AG04450 (cell line): ENCODE measurements around the gene ARID4A. TPM values are rescaled to one million over a fixed set of nuclear protein-coding genes. Genes with fewer than 3 reads are reported as not detected.

ENCODE experiments used
- CTCF ChIA-PET: fragments of 300-600, 350-600 bp; formaldehyde crosslinking; extraction: SDS; loops from one replicate; lab custom pipeline; 2022; ENCODE audit warnings: antibody characterized with exemption, inconsistent platforms; lab: Charles Lee
- POLR2A ChIA-PET: fragments of 350-600 bp; formaldehyde crosslinking; extraction: SDS; loops from one replicate; lab custom pipeline; 2021; ENCODE audit warnings: antibody characterized with exemption, inconsistent platforms; lab: Yijun Ruan, JAX
- DNase-seq: peaks from one replicate; pipeline ENCODE4 v3.0.0-alpha.2; 2011; ENCODE audit warnings: low read depth, low spot score
- H3K27ac ChIP-seq: one replicate; pipeline ENCODE4 v1.5.1; 2012; ENCODE audit warnings: low read depth, low read length, control low read depth
- H3K27me3 ChIP-seq: one replicate; pipeline ENCODE4 v1.6.0; 2012; ENCODE audit warnings: low read length; ENCODE audit not compliant: control insufficient read depth, insufficient read depth
- H3K4me3 ChIP-seq: 2 replicates; pipeline ENCODE4 v1.5.1; 2011; ENCODE audit warnings: mild to moderate bottlenecking, low read depth, low read length, control low read depth
- H3K9me3 ChIP-seq: 2 replicates; pipeline ENCODE4 v1.5.1; 2012; ENCODE audit warnings: low read length; ENCODE audit not compliant: control insufficient read depth, insufficient read depth
- CTCF ChIP-seq: IDR thresholded peaks from 2 replicates; pipeline ENCODE4 v1.5.1; 2011; ENCODE audit warnings: low read depth, low read length, control low read depth, inconsistent platforms
- polyA plus RNA-seq: library from polyadenylated mRNA; depleted of rRNA; stranded (reverse); fragments of >200 nt; gene quantifications from 2 replicates; pipeline ENCODE4 v1.2.3, GENCODE V29; 2011

Gene ARID4A
- polyA plus RNA-seq, 1 experiment, result 12.4 TPM

GRCh38 chr14:58276208-58276607 lies 22.1 kb upstream of the ARID4A start:
- no peak for TF ChIP-seq CTCF

GRCh38 chr14:58278177-58278576 lies 20.2 kb upstream of the ARID4A start:
- no peak for TF ChIP-seq CTCF
- DNase-seq, result no peak
- POLR2A ChIA-PET, result no interaction called here
- Histone ChIP-seq H3K4me3 (no peak overlapping the region), H3K27ac (no peak overlapping the region), H3K27me3 (no peaks in the 10 kb centered on the region), H3K9me3 (no peaks in the 10 kb centered on the region)
- CTCF ChIA-PET, result no interaction called here

More at GRCh38 chr14:58276208-58276607, 22.1 kb upstream of the ARID4A start:
- ChIA-PET POLR2A (interaction anchor here (0.6 to 1.5 kb wide), 2 partner anchors 22 to 89 kb away, joined by 3 to 6 read pairs; partner anchors contain the start of gene ARID4A), CTCF (interaction anchor here (0.8 kb wide), 1 partner anchor 168 kb away, joined by 3 read pairs; no protein-coding TSS in a partner anchor)
- no peaks in the 10 kb centered on the region for H3K9me3 ChIP-seq
- no peak for DNase-seq
- no peak overlapping the region for H3K27ac ChIP-seq
- no peak overlapping the region for H3K4me3 ChIP-seq
- H3K27me3 ChIP-seq, result no peaks in the 10 kb centered on the region

- DNase-seq, result peak; percentile 65
- H3K27me3 ChIP-seq, result no peaks in the 10 kb centered on the region
- H3K27ac ChIP-seq, result peak overlapping the region; percentile 71
- no peaks in the 10 kb centered on the region for H3K9me3 ChIP-seq
- no peak for TF ChIP-seq CTCF
- H3K4me3 ChIP-seq, result no peak overlapping the region
- CTCF ChIA-PET, result interaction anchor here (0.6 to 0.7 kb wide), 3 partner anchors 96 to 913 kb away, joined by 4 to 6 read pairs (median 4); no protein-coding TSS in a partner anchor
- POLR2A ChIA-PET, result interaction anchor here (1.5 kb wide), 1 partner anchor 17 kb away, joined by 6 read pairs; the partner anchor contains the start of gene ARID4A
These were observed 17.2 kb upstream of the ARID4A start for GRCh38 chr14:58280954-58281787.

GRCh38 chr14:58281969-58282368 lies 16.4 kb upstream of the ARID4A start:
- no peaks in the 10 kb centered on the region for H3K27me3 ChIP-seq
- ChIA-PET POLR2A (interaction anchor here (1.5 kb wide), 1 partner anchor 16 kb away, joined by 6 read pairs; the partner anchor contains the start of gene ARID4A), CTCF (interaction anchor here (0.6 to 0.7 kb wide), 3 partner anchors 95 to 914 kb away, joined by 4 to 6 read pairs (median 4); no protein-coding TSS in a partner anchor)
- TF ChIP-seq CTCF, result no peak
- H3K9me3 ChIP-seq, result no peaks in the 10 kb centered on the region
- H3K27ac ChIP-seq, result peak overlapping the region; percentile 32
- no peak for DNase-seq
- no peak overlapping the region for H3K4me3 ChIP-seq
